ENCODE data around the gene ADK. TPM values are rescaled to one million over a fixed set of nuclear protein-coding genes. Genes with fewer than 3 reads are reported as not detected.
"Not testable (repeated sequence)": the region's sequence is repeated elsewhere in the genome, so short reads cannot be mapped to it uniquely, and the experiment has no call there.

Gene ADK
- total RNA-seq, 1 donor from 2014 or later: 47.0 TPM

- TF ChIP-seq, protein P1, sequence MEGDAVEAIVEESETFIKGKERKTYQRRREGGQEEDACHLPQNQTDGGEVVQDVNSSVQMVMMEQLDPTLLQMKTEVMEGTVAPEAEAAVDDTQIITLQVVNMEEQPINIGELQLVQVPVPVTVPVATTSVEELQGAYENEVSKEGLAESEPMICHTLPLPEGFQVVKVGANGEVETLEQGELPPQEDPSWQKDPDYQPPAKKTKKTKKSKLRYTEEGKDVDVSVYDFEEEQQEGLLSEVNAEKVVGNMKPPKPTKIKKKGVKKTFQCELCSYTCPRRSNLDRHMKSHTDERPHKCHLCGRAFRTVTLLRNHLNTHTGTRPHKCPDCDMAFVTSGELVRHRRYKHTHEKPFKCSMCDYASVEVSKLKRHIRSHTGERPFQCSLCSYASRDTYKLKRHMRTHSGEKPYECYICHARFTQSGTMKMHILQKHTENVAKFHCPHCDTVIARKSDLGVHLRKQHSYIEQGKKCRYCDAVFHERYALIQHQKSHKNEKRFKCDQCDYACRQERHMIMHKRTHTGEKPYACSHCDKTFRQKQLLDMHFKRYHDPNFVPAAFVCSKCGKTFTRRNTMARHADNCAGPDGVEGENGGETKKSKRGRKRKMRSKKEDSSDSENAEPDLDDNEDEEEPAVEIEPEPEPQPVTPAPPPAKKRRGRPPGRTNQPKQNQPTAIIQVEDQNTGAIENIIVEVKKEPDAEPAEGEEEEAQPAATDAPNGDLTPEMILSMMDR (IDR thresholded peaks at IDR 0.05): peak; percentile 79
- Mint-ChIP-seq H3K9me3 (ENCODE audit: unreplicated experiment) (no peaks in the 10 kb centered on the region), H3K36me3 (ENCODE audit: unreplicated experiment) (peaks cover 14% of the 10 kb centered on the region), H3K27me3 (ENCODE audit: unreplicated experiment) (no peaks in the 10 kb centered on the region), H3K4me1 (ENCODE audit: unreplicated experiment) (peaks cover 3% of the 10 kb centered on the region), H3K4me3 (ENCODE audit: unreplicated experiment) (no peak overlapping the region), H3K27ac (ENCODE audit: unreplicated experiment) (peak overlapping the region; percentile 74)
- no peak for DNase-seq (ENCODE audit: extremely low spot score, unreplicated experiment)
These were observed 62.6 kb downstream of the ADK start for GRCh38 chr10:74213571-74214162.

DNA sequence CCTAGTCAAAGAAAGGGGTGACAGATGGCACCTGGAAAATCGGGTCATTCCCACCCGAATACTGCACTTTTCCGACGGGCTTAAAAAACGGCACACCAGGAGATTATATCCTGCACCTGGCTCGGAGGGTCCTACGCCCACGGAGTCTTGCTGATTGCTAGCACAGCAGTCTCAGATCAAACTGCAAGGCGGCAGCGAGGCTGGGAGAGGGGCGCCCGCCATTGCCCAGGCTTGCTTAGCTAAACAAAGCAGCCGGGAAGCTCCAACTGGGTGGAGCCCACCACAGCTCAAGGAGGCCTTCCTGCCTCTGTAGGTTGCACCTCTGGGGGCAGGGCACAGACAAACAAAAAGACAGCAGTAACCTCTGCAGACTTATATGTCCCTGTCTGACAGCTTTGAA lies 66.1 kb downstream of the ADK start:
- not testable (repeated sequence) for H3K4me3 Mint-ChIP-seq (ENCODE audit: unreplicated experiment); H3K27me3 Mint-ChIP-seq (ENCODE audit: unreplicated experiment); H3K9me3 Mint-ChIP-seq (ENCODE audit: unreplicated experiment); H3K4me1 Mint-ChIP-seq (ENCODE audit: unreplicated experiment); H3K27ac Mint-ChIP-seq (ENCODE audit: unreplicated experiment); DNase-seq (ENCODE audit: extremely low spot score, unreplicated experiment)
- peaks cover 12% of the 10 kb centered on the region for H3K36me3 Mint-ChIP-seq (ENCODE audit: unreplicated experiment)

DNA sequence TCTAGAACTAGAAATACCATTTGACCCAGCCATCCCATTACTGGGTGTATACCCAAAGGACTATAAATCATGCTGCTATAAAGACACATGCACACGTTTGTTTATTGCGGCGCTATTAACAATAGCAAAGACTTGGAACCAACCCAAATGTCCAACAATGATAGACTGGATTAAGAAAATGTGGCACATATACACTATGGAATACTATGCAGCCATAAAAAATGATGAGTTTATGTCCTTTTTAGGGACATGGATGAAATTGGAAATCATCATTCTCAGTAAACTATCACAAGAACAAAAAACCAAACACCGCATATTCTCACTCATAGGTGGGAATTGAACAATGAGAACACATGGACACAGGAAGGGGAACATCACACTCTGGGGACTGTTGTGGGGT lies 71.4 kb downstream of the ADK start:
- H3K4me1 Mint-ChIP-seq (ENCODE audit: unreplicated experiment); H3K27me3 Mint-ChIP-seq (ENCODE audit: unreplicated experiment); H3K4me3 Mint-ChIP-seq (ENCODE audit: unreplicated experiment); H3K36me3 Mint-ChIP-seq (ENCODE audit: unreplicated experiment); DNase-seq (ENCODE audit: extremely low spot score, unreplicated experiment); H3K9me3 Mint-ChIP-seq (ENCODE audit: unreplicated experiment); H3K27ac Mint-ChIP-seq (ENCODE audit: unreplicated experiment): not testable (repeated sequence)

GRCh38 chr10:74223755-74224529 lies 72.9 kb downstream of the ADK start:
- H3K36me3 Mint-ChIP-seq (ENCODE audit: unreplicated experiment): peaks cover 5% of the 10 kb centered on the region

GRCh38 chr10:74227697-74228424 lies 76.8 kb downstream of the ADK start:
- TF ChIP-seq, protein P1 (IDR thresholded peaks at IDR 0.05): no peak
- Mint-ChIP-seq H3K4me3 (ENCODE audit: unreplicated experiment) (no peak overlapping the region), H3K27ac (ENCODE audit: unreplicated experiment) (peak overlapping the region; percentile 93), H3K9me3 (ENCODE audit: unreplicated experiment) (no peaks in the 10 kb centered on the region), H3K36me3 (ENCODE audit: unreplicated experiment) (peaks cover 7% of the 10 kb centered on the region), H3K27me3 (ENCODE audit: unreplicated experiment) (no peaks in the 10 kb centered on the region), H3K4me1 (ENCODE audit: unreplicated experiment) (peaks cover 30% of the 10 kb centered on the region)
- DNase-seq (ENCODE audit: extremely low spot score, unreplicated experiment): no peak

More at GRCh38 chr10:74223755-74224529, 72.9 kb downstream of the ADK start:
- Mint-ChIP-seq H3K4me1 (ENCODE audit: unreplicated experiment) (peaks cover 18% of the 10 kb centered on the region), H3K27me3 (ENCODE audit: unreplicated experiment) (no peaks in the 10 kb centered on the region), H3K9me3 (ENCODE audit: unreplicated experiment) (no peaks in the 10 kb centered on the region), H3K27ac (ENCODE audit: unreplicated experiment) (no peak overlapping the region), H3K4me3 (ENCODE audit: unreplicated experiment) (no peak overlapping the region)
- no peak for DNase-seq (ENCODE audit: extremely low spot score, unreplicated experiment)
- TF ChIP-seq, protein P1 (IDR thresholded peaks at IDR 0.05): no peak

DNA sequence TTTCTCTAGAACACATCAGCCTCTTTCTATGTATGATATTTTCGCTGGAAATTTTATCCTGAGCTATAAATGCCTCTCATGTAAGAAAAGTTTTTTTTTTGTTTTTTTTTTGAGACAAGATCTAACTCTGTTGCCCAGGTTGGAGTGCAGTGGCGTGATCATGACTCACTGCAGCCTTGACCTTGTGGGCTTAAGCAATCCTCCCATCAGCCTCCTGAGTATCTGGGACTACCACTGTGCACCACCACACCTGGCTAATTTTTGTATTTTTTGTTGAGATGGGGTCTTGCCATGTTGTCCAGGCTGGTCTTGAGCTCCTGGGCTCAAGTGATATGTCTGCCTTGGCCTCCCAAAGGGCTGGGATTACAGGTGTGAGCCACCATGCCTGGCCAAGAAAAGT lies 80.4 kb downstream of the ADK start:
- TF ChIP-seq, protein P1 (IDR thresholded peaks at IDR 0.05): no peak
- Mint-ChIP-seq H3K4me1 (ENCODE audit: unreplicated experiment) (peaks cover 35% of the 10 kb centered on the region), H3K4me3 (ENCODE audit: unreplicated experiment) (no peak overlapping the region), H3K36me3 (ENCODE audit: unreplicated experiment) (peaks cover 2% of the 10 kb centered on the region), H3K27ac (ENCODE audit: unreplicated experiment) (peak overlapping the region; percentile 60), H3K9me3 (ENCODE audit: unreplicated experiment) (no peaks in the 10 kb centered on the region), H3K27me3 (ENCODE audit: unreplicated experiment) (no peaks in the 10 kb centered on the region)
- DNase-seq (ENCODE audit: extremely low spot score, unreplicated experiment): no peak
